Fibroblast of villous mesenchyme (primary cell): ENCODE measurements around the gene RNF208. TPM values are rescaled to one million over a fixed set of nuclear protein-coding genes. Genes with fewer than 3 reads are reported as not detected.

Experiments
- DNase-seq: peaks from one replicate; pipeline ENCODE4 v3.0.0-alpha.2; 2010; ENCODE audit warnings: low read depth
- H3K4me3 ChIP-seq: 2 replicates; pipeline ENCODE4 v1.5.1; 2011; ENCODE audit warnings: low read depth, mild to moderate bottlenecking, low read length
- CTCF ChIP-seq: IDR thresholded peaks from 2 replicates; pipeline ENCODE4 v1.5.1; 2012; ENCODE audit warnings: low read depth, mild to moderate bottlenecking, low read length; ENCODE audit not compliant: insufficient read depth
- total RNA-seq: library from RNA; depleted of rRNA; stranded (reverse); fragments of >200 nt; gene quantifications from 2 replicates; pipeline ENCODE4 v1.2.3, GENCODE V29; 2012

The RNF208 gene
- total RNA-seq, 1 donor: under 0.01 TPM

- DNase-seq: no peak
- H3K4me3 ChIP-seq: no peak overlapping the region
- no peak for TF ChIP-seq CTCF
Measured at GRCh38 chr9:137170486-137171148, 51.4 kb downstream of the RNF208 start.

Other genes with a start within 250 kb of the RNF208 start
- 10.8 and 21.9 TPM in 2 replicates for gene PTGDS, start 244.7 kb downstream of the RNF208 start, total RNA-seq
- 3.2 and 3.5 TPM in 2 replicates for gene LCNL1, start 239.2 kb downstream of the RNF208 start, total RNA-seq
- 9.9 and 18.0 TPM in 2 replicates for gene PAXX, start 229.8 kb downstream of the RNF208 start, total RNA-seq
- 19.0 and 43.2 TPM in 2 replicates for gene CLIC3, start 225.7 kb downstream of the RNF208 start, total RNA-seq
- 14.7 and 15.5 TPM in 2 replicates for gene ABCA2, start 194.0 kb downstream of the RNF208 start, total RNA-seq
- not detected in 2 replicates for gene FUT7, start 190.2 kb downstream of the RNF208 start, total RNA-seq
- 6.4 and 13.0 TPM in 2 replicates for gene NPDC1, start 176.1 kb downstream of the RNF208 start, total RNA-seq
- not detected in 2 replicates for gene ENTPD2, start 168.2 kb downstream of the RNF208 start, total RNA-seq
- 5.2 TPM in 2 replicates for gene SAPCD2, start 151.7 kb downstream of the RNF208 start, total RNA-seq
- gene UAP1L1, start 144.7 kb downstream of the RNF208 start, total RNA-seq: 16.0 and 31.2 TPM in 2 replicates
- gene MAN1B1, start 135.3 kb downstream of the RNF208 start, total RNA-seq: 65.6 and 65.7 TPM in 2 replicates
- 41.5 and 44.8 TPM in 2 replicates for gene DPP7, start 107.5 kb downstream of the RNF208 start, total RNA-seq
- under 0.01 TPM in 1 of 2 replicates, not detected in the other for gene GRIN1, start 83.1 kb downstream of the RNF208 start, total RNA-seq
- gene LRRC26, start 52.2 kb downstream of the RNF208 start, total RNA-seq: not detected in 2 replicates
- not detected in 2 replicates for gene TMEM210, start 50.2 kb downstream of the RNF208 start, total RNA-seq
- 22.9 and 24.8 TPM in 2 replicates for gene ANAPC2, start 33.7 kb downstream of the RNF208 start, total RNA-seq
- 58.7 and 81.5 TPM in 2 replicates for gene SSNA1, start 33.6 kb downstream of the RNF208 start, total RNA-seq
- gene TPRN, start 21.5 kb downstream of the RNF208 start, total RNA-seq: 6.9 and 8.1 TPM in 2 replicates
- 33.2 and 40.2 TPM in 2 replicates for gene TMEM203, start 16.6 kb downstream of the RNF208 start, total RNA-seq
- 7.8 and 11.0 TPM in 2 replicates for gene NDOR1, start 16.5 kb downstream of the RNF208 start, total RNA-seq
- gene CYSRT1, start 2.9 kb upstream of the RNF208 start, total RNA-seq: under 0.01 and 0.64 TPM in 2 replicates
- gene RNF224, start 5.3 kb upstream of the RNF208 start, total RNA-seq: not detected in 2 replicates
- gene SLC34A3, start 8.7 kb upstream of the RNF208 start, total RNA-seq: under 0.01 TPM in 1 of 2 replicates, not detected in the other
- gene TUBB4B, start 19.0 kb upstream of the RNF208 start, total RNA-seq: 151 and 218 TPM in 2 replicates
- not detected in 2 replicates for gene STPG3, start 29.0 kb upstream of the RNF208 start, total RNA-seq
- gene NELFB, start 33.1 kb upstream of the RNF208 start, total RNA-seq: 47.1 and 48.6 TPM in 2 replicates
- 39.3 and 42.3 TPM in 2 replicates for gene TOR4A, start 55.5 kb upstream of the RNF208 start, total RNA-seq
- under 0.01 and 0.32 TPM in 2 replicates for gene NRARP, start 80.0 kb upstream of the RNF208 start, total RNA-seq
- gene EXD3, start 200.9 kb upstream of the RNF208 start, total RNA-seq: 7.3 and 8.1 TPM in 2 replicates
- 0.32 TPM in 1 of 2 replicates, not detected in the other for gene NOXA1, start 201.2 kb upstream of the RNF208 start, total RNA-seq
- under 0.01 TPM in 1 of 2 replicates, not detected in the other for gene ENTPD8, start 219.1 kb upstream of the RNF208 start, total RNA-seq
- gene NSMF, start 237.1 kb upstream of the RNF208 start, total RNA-seq: 22.0 and 22.9 TPM in 2 replicates